ENCODE measurements around the gene ULBP1.
"Not testable (repeated sequence)": the region's sequence is repeated elsewhere in the genome, so short reads cannot be mapped to it uniquely, and the experiment has no call there.

Gene ULBP1

GRCh38 chr6:149934249-149935156 is 29.2 kb upstream of the ULBP1 start:
- DNase-seq = peak; percentile 73

- no peak for DNase-seq
Measured at GRCh38 chr6:149935246-149935645, 28.5 kb upstream of the ULBP1 start.

- DNase-seq = no peak
Measured at GRCh38 chr6:149935668-149936067, 28.1 kb upstream of the ULBP1 start.

- no peak for DNase-seq
Measured at GRCh38 chr6:149936743-149937142, 27.0 kb upstream of the ULBP1 start.

- not testable (repeated sequence) for DNase-seq
Measured at GRCh38 chr6:149938013-149938570, 25.7 kb upstream of the ULBP1 start.

- DNase-seq = peak; percentile 43
Measured at GRCh38 chr6:149938571-149939355, 25.0 kb upstream of the ULBP1 start.

GRCh38 chr6:149939356-149939648 is 24.4 kb upstream of the ULBP1 start:
- no peak for DNase-seq

- no peak for DNase-seq
Measured at GRCh38 chr6:149939909-149940671, 23.7 kb upstream of the ULBP1 start.

- DNase-seq = no peak
Measured at GRCh38 chr6:149940672-149940982, 23.1 kb upstream of the ULBP1 start.

- DNase-seq = peak; percentile 93
Measured at GRCh38 chr6:149941583-149942460, 21.9 kb upstream of the ULBP1 start, which contains the start of gene ULBP2. ULBP2 (plus strand) TSS chr6:149942014; CDS start chr6:149942073, 59 bp downstream.

- no peak for DNase-seq
Measured at GRCh38 chr6:149942461-149942829, 21.3 kb upstream of the ULBP1 start.

GRCh38 chr6:149943321-149943720 is 20.4 kb upstream of the ULBP1 start:
- not testable (repeated sequence) for DNase-seq

- DNase-seq = not testable (repeated sequence)
Measured at GRCh38 chr6:149945276-149945675, 18.5 kb upstream of the ULBP1 start.

- DNase-seq = not testable (repeated sequence)
Measured at GRCh38 chr6:149946631-149947030, 17.1 kb upstream of the ULBP1 start.

- not testable (repeated sequence) for DNase-seq
Measured at GRCh38 chr6:149947533-149947932, 16.2 kb upstream of the ULBP1 start.

GRCh38 chr6:149948011-149948410 is 15.7 kb upstream of the ULBP1 start:
- DNase-seq = no peak

GRCh38 chr6:149948616-149949015 is 15.1 kb upstream of the ULBP1 start:
- no peak for DNase-seq

GRCh38 chr6:149950423-149950822 is 13.3 kb upstream of the ULBP1 start:
- DNase-seq = no peak

- DNase-seq = no peak
Measured at GRCh38 chr6:149951096-149951495, 12.6 kb upstream of the ULBP1 start.

- DNase-seq = no peak
Measured at GRCh38 chr6:149951626-149952025, 12.1 kb upstream of the ULBP1 start.

- not testable (repeated sequence) for DNase-seq
Measured at GRCh38 chr6:149953390-149953789, 10.4 kb upstream of the ULBP1 start.

- not testable (repeated sequence) for DNase-seq
Measured at GRCh38 chr6:149953934-149954327, 9.8 kb upstream of the ULBP1 start.

All from activated CD8-positive, alpha-beta memory T cell treated with anti-CD3 and anti-CD28 coated beads, Interleukin-2, amount 50 U/mL, for 4 hours (primary cell).